ACC112 (cell line): Measurements from ENCODE around the gene AQP7.
A peak's percentile ranks its signal among the peaks of the same experiment; 100 is the strongest.
"Not testable (repeated sequence)": the region's sequence is repeated elsewhere in the genome, so short reads cannot be mapped to it uniquely, and the experiment has no call there.

Experiments
- H2AFZ ChIP-seq: fragments of 200-600 bp; sonication (generic); one replicate; pipeline ENCODE4 v1.6.0; 2017; ENCODE audit warnings: antibody characterized with exemption, low read length; ENCODE audit not compliant: unreplicated experiment
- H3K27ac ChIP-seq: fragments of 200-600 bp; sonication (generic); 2 replicates; pipeline ENCODE4 v1.5.1; 2014; ENCODE audit warnings: low read depth, mild to moderate bottlenecking, antibody characterized with exemption, low read length, moderate library complexity
- H3K27me3 ChIP-seq: fragments of 200-600 bp; sonication (generic); 2 replicates; pipeline ENCODE4 v1.6.1; 2014; ENCODE audit warnings: mild to moderate bottlenecking, antibody characterized with exemption, low read length, moderate library complexity, mixed read lengths; ENCODE audit not compliant: insufficient read depth
- H3K36me3 ChIP-seq: fragments of 200-600 bp; sonication (generic); 2 replicates; pipeline ENCODE4 v1.6.1; 2016; ENCODE audit warnings: mild to moderate bottlenecking, antibody characterized with exemption, low read length, moderate library complexity, mixed read lengths; ENCODE audit not compliant: insufficient read depth
- H3K4me1 ChIP-seq: fragments of 200-600 bp; sonication (generic); one replicate; pipeline ENCODE4 v1.6.1; 2016; ENCODE audit warnings: low read length, mixed read lengths; ENCODE audit not compliant: insufficient read depth, unreplicated experiment, control insufficient read depth
- H3K4me3 ChIP-seq: fragments of 200-600 bp; sonication (generic); 2 replicates; pipeline ENCODE4 v1.5.1; 2014; ENCODE audit warnings: mild to moderate bottlenecking, low read depth, low read length
- H3K79me2 ChIP-seq: fragments of 200-600 bp; sonication (generic); one replicate; pipeline ENCODE4 v1.6.0; 2016; ENCODE audit warnings: low read length; ENCODE audit not compliant: control insufficient read depth, unreplicated experiment, insufficient read depth

The AQP7 gene

GRCh38 chr9:33431420-33431819 is 29.1 kb upstream of the AQP7 start:
- H3K27me3 ChIP-seq, result peaks cover 18% of the 10 kb centered on the region
- H3K27ac ChIP-seq, result no peak overlapping the region
- H3K4me1 ChIP-seq, result peaks cover 10% of the 10 kb centered on the region
- H3K4me3 ChIP-seq, result no peak overlapping the region
- no peak overlapping the region for H2AFZ ChIP-seq
- no peaks in the 10 kb centered on the region for H3K79me2 ChIP-seq
- H3K36me3 ChIP-seq, result no peaks in the 10 kb centered on the region

- Histone ChIP-seq H3K4me1 (peaks cover 10% of the 10 kb centered on the region), H3K36me3 (no peaks in the 10 kb centered on the region), H2AFZ (no peak overlapping the region), H3K27ac (no peak overlapping the region), H3K79me2 (no peaks in the 10 kb centered on the region), H3K27me3 (peaks cover 13% of the 10 kb centered on the region; the same call in 1 of the 2 replicates), H3K4me3 (no peak overlapping the region)
Observed at GRCh38 chr9:33430942-33431341, 28.6 kb upstream of the AQP7 start.

DNA sequence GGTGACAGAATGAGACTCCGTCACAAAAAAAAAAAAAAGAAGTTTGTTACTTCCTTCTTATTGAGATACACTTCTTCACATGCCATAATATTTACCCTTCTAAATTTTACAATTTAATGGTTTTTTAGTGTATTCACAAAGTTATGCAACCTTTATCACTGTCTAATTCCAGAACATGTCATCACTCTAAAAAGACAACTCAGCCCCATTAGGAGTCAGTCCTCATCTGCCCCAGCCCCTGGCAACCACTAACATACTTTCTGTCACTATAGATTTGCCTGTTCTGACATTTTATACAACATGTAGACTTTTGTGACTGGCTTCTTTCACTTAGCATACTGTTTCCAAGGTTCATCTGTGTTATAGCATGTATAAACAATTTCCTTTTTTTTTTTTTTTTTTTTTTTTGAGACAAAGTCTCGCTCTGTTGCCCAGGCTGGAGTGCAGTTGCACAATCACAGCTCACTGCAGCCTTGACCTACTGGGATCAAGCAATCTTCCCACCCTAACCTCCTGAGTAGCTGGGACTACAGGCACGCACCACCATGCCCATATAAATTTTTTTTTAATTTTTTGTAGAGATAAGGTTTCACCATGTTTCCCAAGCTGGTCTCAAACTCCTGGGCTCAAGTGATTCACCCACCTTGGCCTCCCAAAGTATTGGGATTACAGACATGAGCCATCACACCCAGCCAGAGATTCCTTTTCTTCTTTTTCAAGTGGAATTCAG is 27.1 kb upstream of the AQP7 start:
- no peak overlapping the region for H2AFZ ChIP-seq
- no peak overlapping the region for H3K4me3 ChIP-seq
- H3K27ac ChIP-seq, result peak overlapping the region; percentile 55
- H3K79me2 ChIP-seq, result no peaks in the 10 kb centered on the region
- H3K4me1 ChIP-seq, result peaks cover 10% of the 10 kb centered on the region
- H3K36me3 ChIP-seq, result no peaks in the 10 kb centered on the region
- no peaks in the 10 kb centered on the region for H3K27me3 ChIP-seq

DNA sequence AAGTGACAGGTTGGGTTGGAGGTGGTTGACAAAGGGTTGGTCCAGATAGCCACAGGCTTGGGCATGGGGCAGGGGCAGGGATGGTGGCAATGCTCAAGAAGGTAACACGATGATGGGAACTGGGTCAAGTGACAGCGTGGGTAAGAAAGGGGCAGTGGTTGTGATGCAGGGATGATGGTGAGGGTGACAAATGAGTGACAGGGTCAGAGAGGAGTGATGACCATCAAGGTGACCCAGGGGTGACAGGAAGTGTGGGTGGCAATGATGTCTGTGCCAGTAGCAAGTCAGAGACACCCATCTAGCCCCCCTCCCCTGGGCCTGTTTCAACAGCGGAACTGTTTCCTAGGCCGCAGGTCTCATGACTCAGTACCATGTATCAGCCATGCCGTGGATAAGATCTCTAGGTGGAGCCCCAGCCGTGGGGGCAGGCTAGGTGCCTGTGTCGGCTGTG is 24.5 kb upstream of the AQP7 start:
- H3K4me1 ChIP-seq, result peaks cover 10% of the 10 kb centered on the region
- no peak overlapping the region for H3K4me3 ChIP-seq
- no peak overlapping the region for H3K27ac ChIP-seq
- H2AFZ ChIP-seq, result no peak overlapping the region
- no peaks in the 10 kb centered on the region for H3K36me3 ChIP-seq
- H3K27me3 ChIP-seq, result no peaks in the 10 kb centered on the region
- no peaks in the 10 kb centered on the region for H3K79me2 ChIP-seq

- no peaks in the 10 kb centered on the region for H3K27me3 ChIP-seq
- peaks cover 3% of the 10 kb centered on the region for H3K4me1 ChIP-seq
- H3K79me2 ChIP-seq, result no peaks in the 10 kb centered on the region
- no peak overlapping the region for H3K4me3 ChIP-seq
- H3K27ac ChIP-seq, result no peak overlapping the region
- H2AFZ ChIP-seq, result no peak overlapping the region
- H3K36me3 ChIP-seq, result no peaks in the 10 kb centered on the region
Observed at GRCh38 chr9:33425128-33425533, 22.8 kb upstream of the AQP7 start.

- H3K27ac ChIP-seq, H3K4me3 ChIP-seq: not testable (repeated sequence)
Observed at GRCh38 chr9:33424492-33424891, 22.1 kb upstream of the AQP7 start.

GRCh38 chr9:33424043-33424442 is 21.7 kb upstream of the AQP7 start:
- H3K4me1 ChIP-seq, H3K79me2 ChIP-seq, H3K4me3 ChIP-seq, H2AFZ ChIP-seq, H3K27me3 ChIP-seq, H3K27ac ChIP-seq, H3K36me3 ChIP-seq: not testable (repeated sequence)

More at GRCh38 chr9:33424492-33424891, 22.1 kb upstream of the AQP7 start:
- H3K27me3 ChIP-seq, H3K4me1 ChIP-seq, H3K79me2 ChIP-seq, H2AFZ ChIP-seq, H3K36me3 ChIP-seq: not testable (repeated sequence)

- Histone ChIP-seq H3K27me3 (peaks cover 8% of the 10 kb centered on the region; the same call in 1 of the 2 replicates), H3K27ac (no peak overlapping the region), H3K79me2 (no peaks in the 10 kb centered on the region), H3K4me3 (no peak overlapping the region), H3K36me3 (no peaks in the 10 kb centered on the region), H2AFZ (no peak overlapping the region), H3K4me1 (no peaks in the 10 kb centered on the region)
Observed at GRCh38 chr9:33419708-33420303, 17.4 kb upstream of the AQP7 start.

- no peaks in the 10 kb centered on the region for H3K4me1 ChIP-seq
- H3K27me3 ChIP-seq, result peaks cover 8% of the 10 kb centered on the region; the same call in 1 of the 2 replicates
- H2AFZ ChIP-seq, result no peak overlapping the region
- H3K27ac ChIP-seq, result no peak overlapping the region
- no peaks in the 10 kb centered on the region for H3K36me3 ChIP-seq
- no peak overlapping the region for H3K4me3 ChIP-seq
- H3K79me2 ChIP-seq, result no peaks in the 10 kb centered on the region
Observed at GRCh38 chr9:33418090-33418489, 15.7 kb upstream of the AQP7 start.

GRCh38 chr9:33416996-33417395 is 14.6 kb upstream of the AQP7 start:
- Histone ChIP-seq H3K4me3 (no peak overlapping the region), H3K27ac (no peak overlapping the region), H3K79me2 (no peaks in the 10 kb centered on the region), H3K36me3 (no peaks in the 10 kb centered on the region), H3K27me3 (peaks cover 8% of the 10 kb centered on the region; the same call in 1 of the 2 replicates), H2AFZ (no peak overlapping the region), H3K4me1 (no peaks in the 10 kb centered on the region)

DNA sequence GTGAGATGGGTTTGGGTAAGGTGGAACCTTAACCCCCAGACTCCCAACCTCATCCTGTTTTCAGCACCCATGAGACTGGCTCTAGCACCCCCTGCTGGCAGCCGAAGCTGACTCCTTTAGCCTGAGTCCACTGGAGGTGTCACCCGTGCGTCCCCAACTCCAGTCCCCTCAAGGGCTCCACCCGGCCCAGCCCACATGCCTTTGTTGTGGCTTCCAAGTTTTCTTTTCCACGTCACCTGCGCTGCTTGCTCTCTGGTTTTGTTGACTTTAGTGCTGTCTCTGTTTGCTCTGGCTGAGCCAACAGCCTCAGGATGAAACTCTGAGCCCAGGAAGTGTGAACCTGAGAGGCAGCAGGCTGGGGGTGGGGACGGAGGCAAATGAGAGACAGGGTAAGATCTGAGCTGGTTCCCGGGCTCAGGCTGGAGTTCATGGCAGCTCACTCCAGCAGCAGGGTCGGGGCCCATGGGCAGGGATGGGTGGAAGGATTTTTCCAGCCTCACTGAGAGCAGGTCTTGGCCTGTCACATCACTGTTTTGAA is 13.2 kb upstream of the AQP7 start:
- H2AFZ ChIP-seq, result no peak overlapping the region

More for the DNA sequence above, 13.2 kb upstream of the AQP7 start:
- Histone ChIP-seq H3K4me1 (no peaks in the 10 kb centered on the region), H3K27me3 (peaks cover 8% of the 10 kb centered on the region; the same call in 1 of the 2 replicates), H3K27ac (no peak overlapping the region), H3K4me3 (no peak overlapping the region), H3K36me3 (no peaks in the 10 kb centered on the region), H3K79me2 (no peaks in the 10 kb centered on the region)
